Left colon (tissue), 2 donors: ENCODE results near the gene INF2. TPM values are rescaled to one million over a fixed set of nuclear protein-coding genes. Genes with fewer than 3 reads are reported as not detected.
"Not testable (repeated sequence)": the region's sequence is repeated elsewhere in the genome, so short reads cannot be mapped to it uniquely, and the experiment has no call there.

ENCODE experiments used
- ATAC-seq: fragments of 200-7000 bp; cut with Tn5 transposase; one replicate; pipeline ENCODE4 v1.9.1; 2020; ENCODE audit warnings: mild to moderate bottlenecking, moderate library complexity
- DNase-seq, 2 donors: peaks; one replicate each; pipeline ENCODE4 v3.0.0-alpha.2; 2020
- intact Hi-C, 2 donors: fragments of 100-400 bp; cut with DNase I in 1 of 2; cut with micrococcal nuclease in 1 of 2; formaldehyde crosslinking; loops; one replicate each; pipeline versions ENCODE4 v1.11.2 to v1.14.0; 2022; cut with DNase I, micrococcal nuclease
- total RNA-seq, 2 donors: library from RNA; stranded (reverse); fragmentation: NEBNext Ultra II Directional; extraction: Animal tissue kit (Norgen Biotek cat#: 25700); gene quantifications; one replicate each; pipeline ENCODE4 v1.2.1, GENCODE V29; 2021
- donor health status: DM: no; HTN: no; CAD: no.
- donor health status: DM: yes; HTN: yes; CAD: no.

The INF2 gene
- total RNA-seq, 2 donors from 2014 or later = 187 to 203 TPM

DNA sequence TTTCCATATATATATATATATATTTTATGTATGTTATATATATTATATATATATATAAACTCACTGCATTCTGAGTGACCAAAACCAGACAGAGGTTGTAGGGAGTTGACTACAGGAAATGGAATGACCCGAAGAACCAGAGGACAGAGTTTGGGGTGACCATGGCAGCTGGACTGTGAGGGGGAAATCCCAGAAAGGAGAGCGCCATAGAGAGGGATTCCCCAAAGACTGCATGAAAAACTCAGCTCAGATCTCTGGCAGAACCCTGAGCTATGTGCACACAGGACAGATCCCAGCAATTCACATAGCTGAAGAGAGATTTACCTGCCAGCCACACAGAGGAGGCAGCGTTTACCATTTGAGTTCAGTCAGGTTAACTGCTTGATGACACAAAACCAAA, 19.7 kb upstream of the INF2 start:
- no peak for ATAC-seq
- intact Hi-C loops = no loop called here
- no peak for DNase-seq

- intact Hi-C loops, DNase-seq, ATAC-seq: not testable (repeated sequence)
Observed at GRCh38 chr14:104671330-104671977, 18.0 kb upstream of the INF2 start.

- DNase-seq, intact Hi-C loops: not testable (repeated sequence)
Observed at GRCh38 chr14:104672119-104672518, 17.3 kb upstream of the INF2 start.

GRCh38 chr14:104673481-104673880, 15.9 kb upstream of the INF2 start:
- ATAC-seq = no peak

More at GRCh38 chr14:104672119-104672518, 17.3 kb upstream of the INF2 start:
- ATAC-seq = not testable (repeated sequence)

GRCh38 chr14:104675447-104675846, 14.0 kb upstream of the INF2 start:
- intact Hi-C loops = no loop called here
- DNase-seq (no peak), ATAC-seq (no peak)

More at GRCh38 chr14:104673481-104673880, 15.9 kb upstream of the INF2 start:
- intact Hi-C loops = no loop called here
- no peak for DNase-seq

DNA sequence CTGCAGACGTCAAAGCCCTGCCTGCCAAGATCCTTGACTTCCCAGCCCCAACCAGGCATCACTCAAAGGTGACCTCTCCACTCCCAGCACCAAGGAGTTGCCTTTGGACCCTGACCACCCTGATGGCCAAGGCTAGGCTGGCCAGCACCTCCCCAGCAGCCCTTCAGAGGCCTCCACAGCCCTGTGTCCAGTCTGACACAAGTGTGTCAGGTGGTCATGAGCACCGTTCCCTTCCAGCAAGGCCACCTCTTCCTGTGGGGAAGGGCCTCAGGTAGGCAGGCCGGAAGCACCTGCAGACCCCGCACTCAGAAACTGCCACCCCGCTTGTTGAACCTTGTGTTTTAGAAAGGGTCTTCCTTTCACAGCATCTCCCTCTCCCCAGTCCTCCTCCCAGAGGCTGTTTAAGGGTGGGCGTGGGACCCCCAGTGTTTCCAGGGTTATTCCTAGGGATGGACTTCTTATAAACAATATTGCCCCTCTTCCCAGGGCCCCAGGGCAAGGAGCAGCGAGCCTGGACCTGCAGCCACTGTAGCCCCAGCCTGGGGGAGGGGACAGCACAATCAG, 13.2 kb upstream of the INF2 start:
- DNase-seq (no peak), ATAC-seq (no peak)
- intact Hi-C loops = no loop called here

GRCh38 chr14:104676694-104677511, 12.5 kb upstream of the INF2 start:
- DNase-seq (peak in 1 of 2 donors; percentile 48), ATAC-seq (no peak)
- intact Hi-C loops = no loop called here

- ATAC-seq (peak; percentile 65), DNase-seq (peak; percentile 75 to 88)
- intact Hi-C loops = no loop called here
Observed at GRCh38 chr14:104677512-104678332, 11.7 kb upstream of the INF2 start.

DNA sequence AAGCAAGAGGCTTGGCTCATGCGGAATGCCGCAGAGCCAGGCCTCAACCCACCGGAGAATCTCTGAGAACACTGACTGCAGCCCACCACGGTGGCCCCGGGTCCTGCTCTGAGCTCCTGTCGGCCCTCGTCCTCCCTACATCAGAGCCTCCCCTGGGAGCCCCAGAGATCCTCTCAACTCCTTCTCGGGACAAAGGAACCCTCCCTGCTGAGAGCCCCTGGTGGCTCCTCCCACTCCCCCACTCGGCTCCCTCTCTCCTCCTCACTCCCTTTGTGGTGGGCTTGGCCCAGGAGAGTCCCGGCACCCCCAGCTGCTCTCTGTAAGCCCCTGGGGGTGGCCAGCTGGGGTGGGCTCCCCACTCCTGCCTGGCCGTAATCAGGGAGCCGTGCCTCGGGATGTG, 11.1 kb upstream of the INF2 start:
- ATAC-seq (no peak), DNase-seq (peak in 1 of 2 donors; percentile 42)
- intact Hi-C loops = no loop called here

GRCh38 chr14:104678901-104679705, 10.3 kb upstream of the INF2 start:
- DNase-seq (peak in 1 of 2 donors; percentile 30), ATAC-seq (no peak)
- intact Hi-C loops = no loop called here

DNA sequence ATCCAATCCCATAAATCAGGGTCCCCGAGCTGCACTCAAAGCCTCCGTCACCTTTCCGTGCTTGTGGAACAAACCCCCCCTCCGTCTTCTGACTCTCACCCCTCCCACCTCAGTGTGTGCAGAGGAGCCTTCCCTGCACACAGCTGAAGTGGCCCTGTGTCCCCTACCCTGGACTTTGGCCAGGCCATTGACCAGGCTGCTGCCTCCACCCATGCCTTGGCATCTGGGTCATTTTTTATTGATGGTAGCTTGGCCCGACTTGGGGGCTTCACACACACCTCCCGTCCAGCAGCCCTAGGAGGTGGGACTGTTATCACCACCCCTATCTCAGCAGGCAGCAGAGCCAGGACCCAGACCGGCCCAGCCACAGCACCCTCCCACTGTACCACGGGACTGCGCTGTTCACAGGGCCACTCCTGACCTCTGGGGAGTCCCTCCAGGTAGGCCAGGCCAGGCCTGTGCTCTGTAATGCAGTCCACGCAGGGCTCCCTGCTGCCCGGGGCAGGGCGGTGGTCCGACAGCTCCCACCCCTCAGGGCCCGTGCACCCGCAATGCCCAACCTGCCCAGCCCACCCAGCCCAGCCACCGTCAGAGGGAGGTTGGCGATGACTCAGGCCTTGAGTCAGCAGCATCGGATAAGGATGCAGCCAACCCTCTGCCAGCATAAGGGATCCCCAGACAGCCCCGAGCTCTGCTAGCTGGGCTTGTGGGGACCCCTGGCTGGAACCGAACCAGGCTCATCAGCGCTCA, 9.2 kb upstream of the INF2 start:
- peak; percentile 28 for ATAC-seq
- intact Hi-C loops = no loop called here
- DNase-seq = peak; percentile 47 to 70

GRCh38 chr14:104680806-104681688, 8.4 kb upstream of the INF2 start:
- DNase-seq = peak; percentile 73 to 90
- peak; percentile 58 for ATAC-seq
- intact Hi-C loops = no loop called here

DNA sequence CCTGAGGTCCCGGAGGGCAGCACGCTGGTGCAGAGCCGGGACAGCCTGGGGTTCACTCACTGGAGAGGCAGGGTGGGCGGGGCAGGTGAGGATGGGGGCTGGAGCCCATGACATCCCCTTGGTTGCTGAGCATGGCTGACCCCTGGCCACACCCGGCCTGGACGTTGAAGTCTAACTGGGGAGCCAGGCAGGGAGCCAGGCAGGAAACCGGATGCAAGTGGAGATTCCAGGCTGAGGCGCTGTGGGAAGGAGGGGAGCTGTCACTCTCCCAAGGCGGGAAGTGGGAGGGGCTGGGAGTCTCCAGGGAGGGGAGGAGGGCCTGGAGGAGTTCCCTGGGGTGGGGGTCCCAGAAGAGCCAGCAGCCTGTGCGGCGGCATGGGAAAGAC, 7.7 kb upstream of the INF2 start:
- peak; percentile 69 for ATAC-seq
- peak; percentile 91 to 96 for DNase-seq
- intact Hi-C loops = no loop called here

DNA sequence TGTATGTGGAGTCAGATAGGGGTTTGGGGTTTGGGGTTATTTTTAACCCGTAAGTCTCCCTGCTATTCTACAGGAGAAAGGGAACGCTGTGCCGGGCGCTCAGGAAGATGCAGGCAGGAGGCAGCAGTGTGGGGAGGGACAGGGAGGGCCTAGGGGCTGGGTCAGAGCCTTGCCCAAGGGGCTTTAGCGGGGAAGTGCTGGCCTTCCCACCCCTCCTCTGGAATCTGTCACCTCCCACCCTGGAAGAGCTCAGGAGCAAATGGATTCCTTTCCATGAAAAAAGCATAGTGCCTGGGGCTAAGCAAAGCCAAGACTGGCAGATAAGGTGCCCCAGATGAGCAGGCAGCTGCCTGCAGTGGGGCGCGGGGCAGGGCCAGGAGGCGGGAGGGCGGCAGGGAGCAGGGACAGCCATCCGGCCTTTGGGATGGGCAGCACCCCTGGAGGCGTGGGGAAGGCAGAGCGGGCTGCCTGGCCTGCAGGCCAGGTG, 7.3 kb upstream of the INF2 start:
- DNase-seq (peak in 1 of 2 donors; percentile 48), ATAC-seq (peak; percentile 8)
- intact Hi-C loops = no loop called here

- intact Hi-C loops = no loop called here
- no peak for ATAC-seq
- no peak for DNase-seq
Observed at GRCh38 chr14:104683653-104684448, 5.6 kb upstream of the INF2 start.

- intact Hi-C loops = no loop called here
- ATAC-seq (no peak), DNase-seq (no peak)
Observed at GRCh38 chr14:104684449-104684821, 5.0 kb upstream of the INF2 start.
